DOHH2 (cell line): Measurements from ENCODE around the gene CD2AP.

Experiments
- CTCF ChIP-seq: fragments of 200-600 bp; sonication (generic); IDR thresholded peaks from one replicate; pipeline ENCODE4 v1.5.1; 2014; ENCODE audit warnings: antibody characterized with exemption, mild to moderate bottlenecking, low read depth, low read length; ENCODE audit not compliant: poor library complexity, severe bottlenecking
- EZH2phosphoT487 ChIP-seq: fragments of 200-600 bp; sonication (generic); IDR thresholded peaks from 2 replicates; pipeline ENCODE4 v1.6.1; 2017; ENCODE audit warnings: borderline replicate concordance, mild to moderate bottlenecking, antibody characterized with exemption, low read length, moderate library complexity, mixed read lengths

- no peak for TF ChIP-seq CTCF
- TF ChIP-seq EZH2phosphoT487: no peak
Measured at GRCh38 chr6:47492355-47492754, 14.8 kb downstream of the CD2AP start.
